HepG2 (cell line): Measurements from ENCODE around the gene MEX3C. TPM values are rescaled to one million over a fixed set of nuclear protein-coding genes. Genes with fewer than 3 reads are reported as not detected.

ENCODE experiments used
- CEBPB ChIP-seq: IDR thresholded peaks from 2 replicates; pipeline ENCODE4 v1.6.1; 2011; ENCODE audit warnings: low read depth, low read length, improper control_type of control experiment, borderline replicate concordance
- FOSL2 ChIP-seq: sonication (generic); formaldehyde crosslinking; IDR thresholded peaks from 2 replicates; pipeline ENCODE4 v1.4.0; 2020; ENCODE audit warnings: missing genetic modification reagents
- FOXM1 ChIP-seq: sonication (generic); formaldehyde crosslinking; IDR thresholded peaks from 2 replicates; pipeline ENCODE4 v1.5.0; 2020; ENCODE audit warnings: missing genetic modification reagents
- HDAC2 ChIP-seq: sonication (generic); formaldehyde crosslinking; IDR thresholded peaks from 2 replicates; pipeline ENCODE4 v1.4.0; 2020; ENCODE audit warnings: missing genetic modification reagents
- HNRNPK ChIP-seq: fragments of 200-400 bp; formaldehyde crosslinking; IDR thresholded peaks from 2 replicates; pipeline ENCODE4 v1.6.1; 2018; ENCODE audit warnings: low read length, low read depth, moderate library complexity, mild to moderate bottlenecking; ENCODE audit not compliant: poor library complexity, severe bottlenecking
- TCF7 ChIP-seq: sonication (generic); IDR thresholded peaks from 2 replicates; pipeline ENCODE4 v1.6.1; 2016; ENCODE audit warnings: antibody characterized with exemption, low read depth
- ZBTB2 ChIP-seq: sonication (generic); formaldehyde crosslinking; IDR thresholded peaks from 2 replicates; pipeline ENCODE4 v1.8.0; 2022; ENCODE audit warnings: low read depth, missing genetic modification reagents
- ZNF143 ChIP-seq: sonication (generic); formaldehyde crosslinking; IDR thresholded peaks from 2 replicates; pipeline ENCODE4 v1.4.0; 2020; ENCODE audit warnings: missing genetic modification reagents
- ZNF235 ChIP-seq: sonication (generic); formaldehyde crosslinking; IDR thresholded peaks from 2 replicates; pipeline ENCODE4 v1.8.1; 2023; ENCODE audit warnings: mild to moderate bottlenecking, missing genetic modification reagents, borderline replicate concordance
- ZNF549 ChIP-seq: sonication (generic); formaldehyde crosslinking; IDR thresholded peaks from 2 replicates; pipeline ENCODE4 v1.5.0; 2020; ENCODE audit warnings: missing genetic modification reagents
- ZNF562 ChIP-seq: sonication (generic); formaldehyde crosslinking; IDR thresholded peaks from 2 replicates; pipeline ENCODE4 v1.8.0; 2022; ENCODE audit warnings: missing genetic modification reagents, borderline replicate concordance
- ZNF747 ChIP-seq: sonication (generic); formaldehyde crosslinking; IDR thresholded peaks from 2 replicates; pipeline ENCODE4 v1.8.1; 2023; ENCODE audit warnings: missing genetic modification reagents, mild to moderate bottlenecking, borderline replicate concordance
- polyA plus RNA-seq, 8 experiments: library from polyadenylated mRNA; depleted of rRNA in 3 of 8; stranded (reverse) in 7 of 8; unstranded in 1 of 8; fragments of >200 nt; fragmentation: Illumina TruSeq in 4 of 8; extraction: Trizol in 4 of 8; gene quantifications; 2 replicates each; pipeline versions ENCODE4 v1.2.1 to v1.2.3, GENCODE V29; 2011 to 2016; ENCODE audit warnings: low read depth in 4 of 8, missing spikeins in 1 of 8, mixed read lengths in 1 of 8; ENCODE audit not compliant: insufficient read depth in 1 of 8
- total RNA-seq, 5 experiments: library from RNA; depleted of rRNA; stranded (reverse); fragments of >200 nt; fragmentation: Illumina TruSeq; extraction: Trizol; gene quantifications; 2 replicates each; pipeline ENCODE4 v1.2.3, GENCODE V29; 2016; ENCODE audit warnings: low read depth in 1 of 5
- TF ChIP-seq, protein P1 (sequence below): sonication (generic); formaldehyde crosslinking; IDR thresholded peaks from one replicate; pipeline ENCODE4 v1.5.1; 2020; ENCODE audit warnings: mild to moderate bottlenecking, missing genetic modification reagents; ENCODE audit errors: not compliant biosample characterization
- TF ChIP-seq, protein P2 (sequence below): sonication (generic); formaldehyde crosslinking; conservative IDR thresholded peaks from 2 replicates; pipeline ENCODE4 v1.8.0; 2022; ENCODE audit warnings: missing genetic modification reagents
- TF ChIP-seq, protein P3 (sequence below): sonication (generic); formaldehyde crosslinking; IDR thresholded peaks from 2 replicates; pipeline ENCODE4 v1.4.0; 2020; ENCODE audit warnings: missing genetic modification reagents

The MEX3C gene
- total and polyA plus RNA-seq, 2 of the 13 experiments (the other 11 are each of a cell fraction or from before 2014, with no cell fraction given): 34.8 to 36.4 TPM

- TF ChIP-seq, protein P1, sequence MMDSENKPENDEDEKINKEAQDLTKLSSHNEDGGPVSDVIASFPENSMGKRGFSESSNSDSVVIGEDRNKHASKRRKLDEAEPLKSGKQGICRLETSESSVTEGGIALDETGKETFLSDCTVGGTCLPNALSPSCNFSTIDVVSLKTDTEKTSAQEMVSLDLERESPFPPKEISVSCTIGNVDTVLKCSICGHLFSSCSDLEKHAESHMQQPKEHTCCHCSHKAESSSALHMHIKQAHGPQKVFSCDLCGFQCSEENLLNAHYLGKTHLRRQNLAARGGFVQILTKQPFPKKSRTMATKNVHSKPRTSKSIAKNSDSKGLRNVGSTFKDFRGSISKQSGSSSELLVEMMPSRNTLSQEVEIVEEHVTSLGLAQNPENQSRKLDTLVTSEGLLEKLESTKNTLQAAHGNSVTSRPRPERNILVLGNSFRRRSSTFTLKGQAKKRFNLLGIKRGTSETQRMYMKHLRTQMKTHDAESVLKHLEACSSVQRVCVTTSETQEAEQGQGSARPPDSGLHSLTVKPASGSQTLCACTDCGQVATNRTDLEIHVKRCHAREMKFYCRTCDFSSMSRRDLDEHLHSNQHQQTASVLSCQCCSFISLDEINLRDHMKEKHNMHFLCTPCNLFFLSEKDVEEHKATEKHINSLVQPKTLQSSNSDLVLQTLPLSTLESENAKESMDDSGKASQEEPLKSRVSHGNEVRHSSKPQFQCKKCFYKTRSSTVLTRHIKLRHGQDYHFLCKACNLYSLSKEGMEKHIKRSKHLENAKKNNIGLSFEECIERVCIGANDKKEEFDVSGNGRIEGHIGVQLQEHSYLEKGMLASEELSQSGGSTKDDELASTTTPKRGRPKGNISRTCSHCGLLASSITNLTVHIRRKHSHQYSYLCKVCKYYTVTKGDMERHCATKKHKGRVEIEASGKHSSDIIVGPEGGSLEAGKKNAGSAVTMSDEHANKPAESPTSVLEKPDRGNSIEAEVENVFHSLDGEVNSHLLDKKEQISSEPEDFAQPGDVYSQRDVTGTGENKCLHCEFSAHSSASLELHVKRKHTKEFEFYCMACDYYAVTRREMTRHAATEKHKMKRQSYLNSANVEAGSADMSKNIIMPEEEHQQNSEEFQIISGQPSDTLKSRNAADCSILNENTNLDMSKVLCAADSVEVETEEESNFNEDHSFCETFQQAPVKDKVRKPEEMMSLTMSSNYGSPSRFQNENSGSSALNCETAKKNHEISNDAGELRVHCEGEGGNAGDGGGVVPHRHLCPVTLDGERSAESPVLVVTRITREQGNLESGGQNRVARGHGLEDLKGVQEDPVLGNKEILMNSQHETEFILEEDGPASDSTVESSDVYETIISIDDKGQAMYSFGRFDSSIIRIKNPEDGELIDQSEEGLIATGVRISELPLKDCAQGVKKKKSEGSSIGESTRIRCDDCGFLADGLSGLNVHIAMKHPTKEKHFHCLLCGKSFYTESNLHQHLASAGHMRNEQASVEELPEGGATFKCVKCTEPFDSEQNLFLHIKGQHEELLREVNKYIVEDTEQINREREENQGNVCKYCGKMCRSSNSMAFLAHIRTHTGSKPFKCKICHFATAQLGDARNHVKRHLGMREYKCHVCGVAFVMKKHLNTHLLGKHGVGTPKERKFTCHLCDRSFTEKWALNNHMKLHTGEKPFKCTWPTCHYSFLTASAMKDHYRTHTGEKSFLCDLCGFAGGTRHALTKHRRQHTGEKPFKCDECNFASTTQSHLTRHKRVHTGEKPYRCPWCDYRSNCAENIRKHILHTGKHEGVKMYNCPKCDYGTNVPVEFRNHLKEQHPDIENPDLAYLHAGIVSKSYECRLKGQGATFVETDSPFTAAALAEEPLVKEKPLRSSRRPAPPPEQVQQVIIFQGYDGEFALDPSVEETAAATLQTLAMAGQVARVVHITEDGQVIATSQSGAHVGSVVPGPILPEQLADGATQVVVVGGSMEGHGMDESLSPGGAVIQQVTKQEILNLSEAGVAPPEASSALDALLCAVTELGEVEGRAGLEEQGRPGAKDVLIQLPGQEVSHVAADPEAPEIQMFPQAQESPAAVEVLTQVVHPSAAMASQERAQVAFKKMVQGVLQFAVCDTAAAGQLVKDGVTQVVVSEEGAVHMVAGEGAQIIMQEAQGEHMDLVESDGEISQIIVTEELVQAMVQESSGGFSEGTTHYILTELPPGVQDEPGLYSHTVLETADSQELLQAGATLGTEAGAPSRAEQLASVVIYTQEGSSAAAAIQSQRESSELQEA (CRISPR knock-in tag): peak; percentile 41
- peak; percentile 52; the same call in 1 of the 2 replicates for TF ChIP-seq HDAC2 (CRISPR knock-in tag)
- peak; percentile 23; the same call in 1 of the 2 replicates for TF ChIP-seq ZBTB2 (CRISPR knock-in tag)
- TF ChIP-seq CEBPB: no peak
- no peak; the same call in 1 of the 2 replicates for TF ChIP-seq ZNF562 (CRISPR knock-in tag)
- peak; percentile 50; the same call in 1 of the 2 replicates for TF ChIP-seq FOSL2 (CRISPR knock-in tag)
- no peak for TF ChIP-seq ZNF235 (CRISPR knock-in tag)
- no peak for TF ChIP-seq TCF7
- TF ChIP-seq, protein P2, sequence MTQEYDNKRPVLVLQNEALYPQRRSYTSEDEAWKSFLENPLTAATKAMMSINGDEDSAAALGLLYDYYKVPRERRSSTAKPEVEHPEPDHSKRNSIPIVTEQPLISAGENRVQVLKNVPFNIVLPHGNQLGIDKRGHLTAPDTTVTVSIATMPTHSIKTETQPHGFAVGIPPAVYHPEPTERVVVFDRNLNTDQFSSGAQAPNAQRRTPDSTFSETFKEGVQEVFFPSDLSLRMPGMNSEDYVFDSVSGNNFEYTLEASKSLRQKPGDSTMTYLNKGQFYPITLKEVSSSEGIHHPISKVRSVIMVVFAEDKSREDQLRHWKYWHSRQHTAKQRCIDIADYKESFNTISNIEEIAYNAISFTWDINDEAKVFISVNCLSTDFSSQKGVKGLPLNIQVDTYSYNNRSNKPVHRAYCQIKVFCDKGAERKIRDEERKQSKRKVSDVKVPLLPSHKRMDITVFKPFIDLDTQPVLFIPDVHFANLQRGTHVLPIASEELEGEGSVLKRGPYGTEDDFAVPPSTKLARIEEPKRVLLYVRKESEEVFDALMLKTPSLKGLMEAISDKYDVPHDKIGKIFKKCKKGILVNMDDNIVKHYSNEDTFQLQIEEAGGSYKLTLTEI (CRISPR knock-in tag): no peak
- TF ChIP-seq ZNF747 (CRISPR knock-in tag): peak; percentile 65; the same call in 1 of the 2 replicates
- TF ChIP-seq, protein P3, sequence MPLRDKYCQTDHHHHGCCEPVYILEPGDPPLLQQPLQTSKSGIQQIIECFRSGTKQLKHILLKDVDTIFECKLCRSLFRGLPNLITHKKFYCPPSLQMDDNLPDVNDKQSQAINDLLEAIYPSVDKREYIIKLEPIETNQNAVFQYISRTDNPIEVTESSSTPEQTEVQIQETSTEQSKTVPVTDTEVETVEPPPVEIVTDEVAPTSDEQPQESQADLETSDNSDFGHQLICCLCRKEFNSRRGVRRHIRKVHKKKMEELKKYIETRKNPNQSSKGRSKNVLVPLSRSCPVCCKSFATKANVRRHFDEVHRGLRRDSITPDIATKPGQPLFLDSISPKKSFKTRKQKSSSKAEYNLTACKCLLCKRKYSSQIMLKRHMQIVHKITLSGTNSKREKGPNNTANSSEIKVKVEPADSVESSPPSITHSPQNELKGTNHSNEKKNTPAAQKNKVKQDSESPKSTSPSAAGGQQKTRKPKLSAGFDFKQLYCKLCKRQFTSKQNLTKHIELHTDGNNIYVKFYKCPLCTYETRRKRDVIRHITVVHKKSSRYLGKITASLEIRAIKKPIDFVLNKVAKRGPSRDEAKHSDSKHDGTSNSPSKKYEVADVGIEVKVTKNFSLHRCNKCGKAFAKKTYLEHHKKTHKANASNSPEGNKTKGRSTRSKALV (CRISPR knock-in tag): no peak
- peak; percentile 19; the same call in 1 of the 2 replicates for TF ChIP-seq ZNF143 (CRISPR knock-in tag)
- no peak for TF ChIP-seq ZNF549
- TF ChIP-seq HNRNPK: no peak
- TF ChIP-seq FOXM1: no peak
Measured at GRCh38 chr18:51197661-51198424, at the start of gene MEX3C (continued).
